H7 (cell line): ENCODE measurements around the gene EFNA2. TPM values are rescaled to one million over a fixed set of nuclear protein-coding genes. Genes with fewer than 3 reads are reported as not detected.

Source experiments
- DNase-seq: peaks from one replicate; pipeline ENCODE4 v3.0.0; 2012
- H3K27me3 ChIP-seq: 2 replicates; pipeline ENCODE4 v1.6.0; 2011; ENCODE audit warnings: mild to moderate bottlenecking, low read length; ENCODE audit not compliant: control insufficient read depth, insufficient read depth
- H3K36me3 ChIP-seq: replicated peaks from 2 replicates; pipeline ENCODE4 v1.5.1; 2011; ENCODE audit warnings: low read length; ENCODE audit not compliant: control insufficient read depth, insufficient read depth
- H3K4me3 ChIP-seq: 2 replicates; pipeline ENCODE4 v1.5.1; 2011; ENCODE audit warnings: low read depth, mild to moderate bottlenecking, control low read depth, low read length, moderate library complexity; ENCODE audit not compliant: insufficient read depth
- total RNA-seq: library from RNA; depleted of rRNA; stranded (reverse); fragments of >200 nt; shearing (Covaris generic); gene quantifications from 2 replicates; pipeline ENCODE4 v1.2.3, GENCODE V29; 2014

The EFNA2 gene
- total RNA-seq, 1 experiment from 2014 or later, result 20.2 TPM

GRCh38 chr19:1261798-1262622 lies 23.7 kb upstream of the EFNA2 start:
- H3K27me3 ChIP-seq, result peaks cover under 1% of the 10 kb centered on the region; the same call in 1 of the 2 replicates
- peak; percentile 69 for DNase-seq
- peak overlapping the region; percentile 78 for H3K4me3 ChIP-seq
- H3K36me3 ChIP-seq, result peaks cover 3% of the 10 kb centered on the region

GRCh38 chr19:1262623-1263123 lies 23.0 kb upstream of the EFNA2 start:
- Histone ChIP-seq H3K4me3 (peak overlapping the region; percentile 78), H3K36me3 (peaks cover 2% of the 10 kb centered on the region)
- DNase-seq, result peak; percentile 90

GRCh38 chr19:1263188-1263587 lies 22.5 kb upstream of the EFNA2 start:
- no peak for DNase-seq
- Histone ChIP-seq H3K4me3 (no peak overlapping the region), H3K27me3 (peaks cover 3% of the 10 kb centered on the region), H3K36me3 (peaks cover 1% of the 10 kb centered on the region)

More at GRCh38 chr19:1262623-1263123, 23.0 kb upstream of the EFNA2 start:
- peaks cover 3% of the 10 kb centered on the region for H3K27me3 ChIP-seq

GRCh38 chr19:1264801-1265614 lies 20.7 kb upstream of the EFNA2 start:
- Histone ChIP-seq H3K36me3 (peaks cover 1% of the 10 kb centered on the region), H3K27me3 (peaks cover 3% of the 10 kb centered on the region), H3K4me3 (no peak overlapping the region; the same call in 1 of the 2 replicates)
- DNase-seq, result peak; percentile 95

GRCh38 chr19:1265615-1266128 lies 20.0 kb upstream of the EFNA2 start:
- Histone ChIP-seq H3K4me3 (peak overlapping the region; percentile 65), H3K27me3 (peaks cover 3% of the 10 kb centered on the region), H3K36me3 (peaks cover 3% of the 10 kb centered on the region)
- DNase-seq, result no peak

- H3K36me3 ChIP-seq, result peaks cover 9% of the 10 kb centered on the region
These were observed 19.4 kb upstream of the EFNA2 start for GRCh38 chr19:1266129-1266915.

GRCh38 chr19:1266916-1267476 lies 18.7 kb upstream of the EFNA2 start:
- peaks cover 3% of the 10 kb centered on the region for H3K27me3 ChIP-seq
- peak overlapping the region; percentile 65 for H3K4me3 ChIP-seq
- H3K36me3 ChIP-seq, result peaks cover 15% of the 10 kb centered on the region
- DNase-seq, result peak; percentile 95

More at GRCh38 chr19:1266129-1266915, 19.4 kb upstream of the EFNA2 start:
- peak; percentile 99 for DNase-seq
- H3K27me3 ChIP-seq, result peaks cover 3% of the 10 kb centered on the region
- peak overlapping the region; percentile 65 for H3K4me3 ChIP-seq

GRCh38 chr19:1267477-1268225 lies 18.0 kb upstream of the EFNA2 start:
- peak; percentile 71 for DNase-seq
- H3K27me3 ChIP-seq, result peaks cover 3% of the 10 kb centered on the region
- peak overlapping the region; percentile 65 for H3K4me3 ChIP-seq
- H3K36me3 ChIP-seq, result peaks cover 19% of the 10 kb centered on the region

- Histone ChIP-seq H3K27me3 (peaks cover 3% of the 10 kb centered on the region), H3K4me3 (peak overlapping the region; percentile 17; the same call in 1 of the 2 replicates), H3K36me3 (peaks cover 26% of the 10 kb centered on the region)
- DNase-seq, result peak; percentile 69
These were observed 17.2 kb upstream of the EFNA2 start for GRCh38 chr19:1268226-1269064.

- H3K4me3 ChIP-seq, result peak within 1 kb of the TSS; percentile 85
- DNase-seq, result peak; percentile 100
- peaks cover 31% of the 10 kb centered on the region for H3K36me3 ChIP-seq
- peaks cover 3% of the 10 kb centered on the region for H3K27me3 ChIP-seq
These were observed 16.6 kb upstream of the EFNA2 start, which contains the start of gene CIRBP for GRCh38 chr19:1269065-1269477. Gene CIRBP, plus strand, starts transcription at chr19:1269332. Its CDS starts 1,602 bp downstream, at chr19:1270934.

GRCh38 chr19:1269478-1270212 lies 16.0 kb upstream of the EFNA2 start:
- peak; percentile 98 for DNase-seq
- Histone ChIP-seq H3K27me3 (peaks cover 3% of the 10 kb centered on the region), H3K4me3 (peak overlapping the region; percentile 85), H3K36me3 (peaks cover 32% of the 10 kb centered on the region)
